IMR-90 (cell line): ENCODE results near the gene HOXD9. TPM values are rescaled to one million over a fixed set of nuclear protein-coding genes. Genes with fewer than 3 reads are reported as not detected.
A peak's percentile ranks its signal among the peaks of the same experiment; 100 is the strongest.

Source experiments
- ATAC-seq: fragments of 200-7000 bp; cut with Tn5 transposase; 2 replicates; pipeline ENCODE4 v1.9.1; 2020; ENCODE audit warnings: low read depth, mild to moderate bottlenecking, moderate library complexity
- BruUV-seq: library from RNA; stranded (reverse); fragments of 400-500 nt; replicated peaks from 2 replicates; lab custom pipeline; 2021; lab: Mats Ljungman, UMichigan
- CTCF ChIA-PET: fragments of 300-600 bp; formaldehyde crosslinking; extraction: SDS; loops from one replicate; lab custom pipeline; 2021; ENCODE audit warnings: antibody characterized with exemption; lab: Yijun Ruan, JAX
- POLR2A ChIA-PET: fragments of 300-600 bp; sonication (Branson Sonifier 250); formaldehyde crosslinking; loops from one replicate; lab custom pipeline; 2022; ENCODE audit warnings: antibody characterized with exemption; ENCODE audit not compliant: unreplicated experiment; lab: Charles Lee
- DNase-seq: peaks from one replicate; pipeline ENCODE4 v3.0.0; 2013
- H2AFZ ChIP-seq: replicated peaks from 2 replicates; pipeline ENCODE3; 2013; ENCODE audit warnings: low read length, mild to moderate bottlenecking; ENCODE audit not compliant: poor library complexity
- H2AK5ac ChIP-seq: 2 replicates; pipeline ENCODE4 v1.6.1; 2013; ENCODE audit warnings: low read depth, low read length, inconsistent platforms
- H2AK9ac ChIP-seq: replicated peaks from 2 replicates; pipeline ENCODE3; 2013; ENCODE audit warnings: mild to moderate bottlenecking, low read depth, low read length, moderate library complexity; ENCODE audit not compliant: poor library complexity
- H2BK120ac ChIP-seq: 2 replicates; pipeline ENCODE4 v1.6.1; 2013; ENCODE audit warnings: low read depth, low read length, inconsistent platforms
- H2BK15ac ChIP-seq: 3 replicates; pipeline ENCODE4 v1.6.1; 2013; ENCODE audit warnings: low read depth, low read length, inconsistent platforms
- H2BK20ac ChIP-seq: 2 replicates; pipeline ENCODE4 v1.6.1; 2013; ENCODE audit warnings: low read depth, mild to moderate bottlenecking, inconsistent platforms, low read length, moderate library complexity
- H2BK5ac ChIP-seq: 2 replicates; pipeline ENCODE4 v1.6.1; 2013; ENCODE audit warnings: mild to moderate bottlenecking, low read depth, low read length, inconsistent platforms; ENCODE audit not compliant: poor library complexity, severe bottlenecking
- H3K14ac ChIP-seq: replicated peaks from 2 replicates; pipeline ENCODE4 v1.6.1; 2013; ENCODE audit warnings: low read depth, low read length, inconsistent platforms
- H3K18ac ChIP-seq: 2 replicates; pipeline ENCODE4 v1.6.1; 2013; ENCODE audit warnings: low read depth, low read length, control low read depth
- H3K23ac ChIP-seq: 2 replicates; pipeline ENCODE4 v1.6.1; 2013; ENCODE audit warnings: low read depth, low read length, inconsistent platforms
- H3K27ac ChIP-seq: 2 replicates; pipeline ENCODE4 v1.5.1; 2013; ENCODE audit warnings: mild to moderate bottlenecking, control low read depth, low read length; ENCODE audit not compliant: insufficient read depth
- H3K27me3 ChIP-seq: 2 replicates; pipeline ENCODE4 v1.6.1; 2013; ENCODE audit warnings: low read length; ENCODE audit not compliant: control insufficient read depth, insufficient read depth
- H3K36me3 ChIP-seq: 2 replicates; pipeline ENCODE4 v1.6.1; 2013; ENCODE audit warnings: low read length, mixed read lengths; ENCODE audit not compliant: control insufficient read depth, insufficient read depth
- H3K4ac ChIP-seq: 2 replicates; pipeline ENCODE4 v1.6.1; 2013; ENCODE audit warnings: low read depth, low read length, inconsistent platforms
- H3K4me1 ChIP-seq: 2 replicates; pipeline ENCODE4 v1.6.1; 2013; ENCODE audit warnings: low read length, mixed read lengths; ENCODE audit not compliant: control insufficient read depth, insufficient read depth
- H3K4me2 ChIP-seq: 2 replicates; pipeline ENCODE4 v1.6.1; 2013; ENCODE audit warnings: low read depth, mild to moderate bottlenecking, control low read depth, low read length, moderate library complexity
- H3K4me3 ChIP-seq: 2 replicates; pipeline ENCODE4 v1.5.1; 2013; ENCODE audit warnings: low read depth, mild to moderate bottlenecking, control low read depth, low read length, moderate library complexity; ENCODE audit not compliant: insufficient read depth
- H3K56ac ChIP-seq: 2 replicates; pipeline ENCODE4 v1.6.1; 2013; ENCODE audit warnings: low read length, inconsistent platforms; ENCODE audit not compliant: insufficient read depth; ENCODE audit errors: extremely low read depth
- H3K79me1 ChIP-seq, 2 experiments: 2 replicates each; pipeline ENCODE4 v1.6.1; 2013; ENCODE audit warnings: low read length in 2 of 2, inconsistent platforms in 1 of 2, low read depth in 1 of 2
- H3K9ac ChIP-seq: 2 replicates; pipeline ENCODE4 v1.6.1; 2013; ENCODE audit warnings: low read depth, low read length, control low read depth
- H3K9me1 ChIP-seq: 2 replicates; pipeline ENCODE4 v1.6.1; 2013; ENCODE audit warnings: low read length, inconsistent platforms; ENCODE audit not compliant: insufficient read depth
- H3K9me3 ChIP-seq: 2 replicates; pipeline ENCODE4 v1.6.1; 2013; ENCODE audit warnings: low read length; ENCODE audit not compliant: control insufficient read depth, insufficient read depth
- H4K20me1 ChIP-seq: 2 replicates; pipeline ENCODE4 v1.6.1; 2013; ENCODE audit warnings: low read length, inconsistent platforms; ENCODE audit not compliant: insufficient read depth
- H4K5ac ChIP-seq: 2 replicates; pipeline ENCODE4 v1.6.1; 2013; ENCODE audit warnings: mild to moderate bottlenecking, low read depth, low read length, control low read depth
- H4K8ac ChIP-seq, 2 experiments: 2 replicates each; pipeline ENCODE4 v1.6.1; 2013; ENCODE audit warnings: low read depth in 2 of 2, low read length in 2 of 2, control low read depth in 1 of 2, inconsistent platforms in 1 of 2
- H4K91ac ChIP-seq: 2 replicates; pipeline ENCODE4 v1.6.1; 2013; ENCODE audit warnings: low read depth, low read length, inconsistent platforms; ENCODE audit not compliant: insufficient read depth
- BHLHE40 ChIP-seq: fragments of 150-350 bp; IDR thresholded peaks from 2 replicates; pipeline ENCODE4 v1.6.1; 2016; ENCODE audit warnings: mild to moderate bottlenecking, low read depth, low read length
- CEBPB ChIP-seq: IDR thresholded peaks from 2 replicates; pipeline ENCODE4 v1.6.1; 2012; ENCODE audit warnings: low read depth, low read length, improper control_type of control experiment
- CHD1 ChIP-seq: IDR thresholded peaks from 2 replicates; pipeline ENCODE4 v1.6.1; 2012; ENCODE audit warnings: low read depth, low read length, improper control_type of control experiment
- MAZ ChIP-seq: IDR thresholded peaks from 2 replicates; pipeline ENCODE4 v1.6.1; 2012; ENCODE audit warnings: low read depth, mild to moderate bottlenecking, low read length, improper control_type of control experiment, moderate library complexity, borderline replicate concordance
- RAD21 ChIP-seq: IDR thresholded peaks from 2 replicates; pipeline ENCODE4 v1.6.1; 2012; ENCODE audit warnings: low read length, improper control_type of control experiment
- RCOR1 ChIP-seq: IDR thresholded peaks from 2 replicates; pipeline ENCODE4 v1.6.1; 2012; ENCODE audit warnings: mild to moderate bottlenecking, low read length, improper control_type of control experiment; ENCODE audit not compliant: insufficient replicate concordance
- RFX5 ChIP-seq: IDR thresholded peaks from 2 replicates; pipeline ENCODE4 v1.8.0; 2012; ENCODE audit warnings: low read depth, mild to moderate bottlenecking, low read length, moderate library complexity
- SMC3 ChIP-seq: fragments of 150-350 bp; IDR thresholded peaks from 2 replicates; pipeline ENCODE4 v1.6.1; 2016; ENCODE audit warnings: low read depth, mild to moderate bottlenecking, antibody characterized with exemption, low read length, moderate library complexity
- WGBS, 2 experiments: methylation state at CpG; one replicate each; pipeline versions ENCODE4 v1.1.5 to v1.1.7; 2013; ENCODE audit warnings: missing lambda C conversion rate in 2 of 2; ENCODE audit not compliant: insufficient read length in 1 of 2; ENCODE audit errors: extremely low coverage in 2 of 2; 5-methylcytosine and 5-hydroxymethylcytosine counted together
- dilution Hi-C: fragments of 300-500 bp; cut with HindIII; formaldehyde crosslinking; loops from one replicate; pipeline ENCODE4 v1.14.3; 2018; ENCODE audit warnings: low sequenced_read_pairs; ENCODE audit not compliant: unreplicated experiment
- in situ Hi-C: fragments of 300-500 bp; cut with MboI; formaldehyde crosslinking; loops from 3 replicates; pipeline ENCODE4 v1.14.3; 2019; ENCODE audit warnings: low sequenced_read_pairs, inconsistent platforms, mixed read lengths
- intact Hi-C: fragments of 100-400 bp; cut with micrococcal nuclease; formaldehyde crosslinking; loops from 2 replicates; pipeline ENCODE4 v1.10.0; 2022
- polyA plus RNA-seq, 3 experiments: library from polyadenylated mRNA; depleted of rRNA; stranded (reverse); fragments of >200 nt; gene quantifications; 2 replicates each; pipeline ENCODE4 v1.2.3, GENCODE V29; 2012; ENCODE audit warnings: low replicate concordance in 1 of 3
- total RNA-seq: library from RNA; depleted of rRNA; stranded (reverse); fragments of >200 nt; gene quantifications from 2 replicates; pipeline ENCODE4 v1.2.3, GENCODE V29; 2012
- TF ChIP-seq, protein P1 (sequence below): fragments of 150-350 bp; IDR thresholded peaks from 2 replicates; pipeline ENCODE4 v1.6.1; 2017; ENCODE audit warnings: mild to moderate bottlenecking, antibody characterized with exemption, low read length, low read depth
- TF ChIP-seq, protein P2 (sequence below): conservative IDR thresholded peaks from 2 replicates; pipeline ENCODE4 v1.5.1; 2012; ENCODE audit warnings: mild to moderate bottlenecking, low read depth, low read length, improper control_type of control experiment

Gene HOXD9
- total and polyA plus RNA-seq, 2 of the 4 experiments (the other 2 are of a cell fraction) = not detected

- no peak overlapping the region for H3K9ac ChIP-seq
- H3K18ac ChIP-seq = no peak overlapping the region
- no peaks in the 10 kb centered on the region for H3K4me1 ChIP-seq
- POLR2A ChIA-PET = no interaction called here
- WGBS, 2 experiments = 0% methylated on average over 8 of the region's 46 CpGs; no CpG with 5 or more reads in 1 of the 2 experiments
- H4K5ac ChIP-seq = no peak overlapping the region
- in situ Hi-C loops (loop anchor here (25.0 kb wide), 2 partner anchors 1049 to 1349 kb away; no protein-coding TSS in a partner anchor), intact Hi-C loops (loop anchor here (2.0 kb wide), 1 partner anchor 777 kb away; no protein-coding TSS in a partner anchor), dilution Hi-C loops (no loop called here)
- H3K27me3 ChIP-seq = peaks cover 89% of the 10 kb centered on the region
- no peak overlapping the region for H3K4me3 ChIP-seq
- no peak overlapping the region for H2BK5ac ChIP-seq
- no peak overlapping the region for H2BK20ac ChIP-seq
- CTCF ChIA-PET = interaction anchor here (1.0 kb wide), 1 partner anchor 396 kb away, joined by 8 read pairs; no protein-coding TSS in a partner anchor
- no peak overlapping the region for H2AFZ ChIP-seq
- H3K36me3 ChIP-seq = no peaks in the 10 kb centered on the region
- H3K27ac ChIP-seq = no peak overlapping the region
- 0 out of 2 replicates have a peak, but pooled peaks have one; percentile 13 for ATAC-seq
- no peaks in the 10 kb centered on the region for H3K79me1 ChIP-seq
- no TSS peak for BruUV-seq
- no peak overlapping the region for H2AK5ac ChIP-seq
- H2BK120ac ChIP-seq = no peak overlapping the region
- TF ChIP-seq SMC3 (peak; percentile 46), MAZ (no peak), CHD1 (no peak), BHLHE40 (no peak), RFX5 (no peak), RCOR1 (no peak), CEBPB (no peak), RAD21 (peak; percentile 71)
- TF ChIP-seq, protein P1, sequence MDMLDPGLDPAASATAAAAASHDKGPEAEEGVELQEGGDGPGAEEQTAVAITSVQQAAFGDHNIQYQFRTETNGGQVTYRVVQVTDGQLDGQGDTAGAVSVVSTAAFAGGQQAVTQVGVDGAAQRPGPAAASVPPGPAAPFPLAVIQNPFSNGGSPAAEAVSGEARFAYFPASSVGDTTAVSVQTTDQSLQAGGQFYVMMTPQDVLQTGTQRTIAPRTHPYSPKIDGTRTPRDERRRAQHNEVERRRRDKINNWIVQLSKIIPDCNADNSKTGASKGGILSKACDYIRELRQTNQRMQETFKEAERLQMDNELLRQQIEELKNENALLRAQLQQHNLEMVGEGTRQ = no peak
- TF ChIP-seq, protein P2, sequence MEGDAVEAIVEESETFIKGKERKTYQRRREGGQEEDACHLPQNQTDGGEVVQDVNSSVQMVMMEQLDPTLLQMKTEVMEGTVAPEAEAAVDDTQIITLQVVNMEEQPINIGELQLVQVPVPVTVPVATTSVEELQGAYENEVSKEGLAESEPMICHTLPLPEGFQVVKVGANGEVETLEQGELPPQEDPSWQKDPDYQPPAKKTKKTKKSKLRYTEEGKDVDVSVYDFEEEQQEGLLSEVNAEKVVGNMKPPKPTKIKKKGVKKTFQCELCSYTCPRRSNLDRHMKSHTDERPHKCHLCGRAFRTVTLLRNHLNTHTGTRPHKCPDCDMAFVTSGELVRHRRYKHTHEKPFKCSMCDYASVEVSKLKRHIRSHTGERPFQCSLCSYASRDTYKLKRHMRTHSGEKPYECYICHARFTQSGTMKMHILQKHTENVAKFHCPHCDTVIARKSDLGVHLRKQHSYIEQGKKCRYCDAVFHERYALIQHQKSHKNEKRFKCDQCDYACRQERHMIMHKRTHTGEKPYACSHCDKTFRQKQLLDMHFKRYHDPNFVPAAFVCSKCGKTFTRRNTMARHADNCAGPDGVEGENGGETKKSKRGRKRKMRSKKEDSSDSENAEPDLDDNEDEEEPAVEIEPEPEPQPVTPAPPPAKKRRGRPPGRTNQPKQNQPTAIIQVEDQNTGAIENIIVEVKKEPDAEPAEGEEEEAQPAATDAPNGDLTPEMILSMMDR = peak; percentile 60
- no peak overlapping the region for H3K14ac ChIP-seq
- H3K23ac ChIP-seq = no peak overlapping the region
- H4K8ac ChIP-seq = no peak overlapping the region
- H2BK15ac ChIP-seq = no peak overlapping the region
- H4K91ac ChIP-seq = no peak overlapping the region
- peak; percentile 34 for DNase-seq
- H3K56ac ChIP-seq = no peak overlapping the region
- H3K4me2 ChIP-seq = no peak overlapping the region
- no peaks in the 10 kb centered on the region for H3K9me1 ChIP-seq
- H2AK9ac ChIP-seq = no peak overlapping the region
- no peak overlapping the region for H3K4ac ChIP-seq
- H4K20me1 ChIP-seq = 0 out of 2 replicates have a peak, but pooled peaks cover under 1% of the 10 kb centered on the region
- peaks cover 19% of the 10 kb centered on the region for H3K9me3 ChIP-seq
Observed at GRCh38 chr2:176085861-176086771, 36.4 kb upstream of the HOXD9 start.
